SKM-1 (cell line): Measurements from ENCODE around the gene RASGEF1C.

ENCODE experiments used
- DNase-seq: peaks from one replicate; lab custom pipeline; 2025; ENCODE audit not compliant: unreplicated experiment; lab: John Stamatoyannopoulos, UW

Gene RASGEF1C

GRCh38 chr5:180060192-180060591 lies 148.8 kb downstream of the RASGEF1C start:
- no peak for DNase-seq

DNA sequence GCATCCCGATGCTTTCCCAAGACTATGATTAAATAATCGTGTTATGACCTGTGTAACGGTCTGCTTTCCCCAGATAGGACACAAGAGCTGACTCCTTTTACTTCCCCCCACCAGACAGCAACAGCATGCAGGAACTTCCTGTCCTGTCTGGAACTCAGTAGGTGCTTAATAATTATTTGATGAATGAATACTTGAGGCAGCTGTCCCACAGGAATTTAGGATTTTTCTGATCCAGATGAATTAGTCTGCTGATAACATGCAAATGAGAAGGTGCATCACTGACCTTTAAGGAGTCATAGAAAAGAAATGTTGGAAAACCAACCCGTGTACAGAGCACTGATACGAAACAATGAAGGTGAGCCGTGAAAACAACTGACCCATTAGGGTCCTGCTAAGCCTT lies 149.7 kb downstream of the RASGEF1C start:
- no peak for DNase-seq

DNA sequence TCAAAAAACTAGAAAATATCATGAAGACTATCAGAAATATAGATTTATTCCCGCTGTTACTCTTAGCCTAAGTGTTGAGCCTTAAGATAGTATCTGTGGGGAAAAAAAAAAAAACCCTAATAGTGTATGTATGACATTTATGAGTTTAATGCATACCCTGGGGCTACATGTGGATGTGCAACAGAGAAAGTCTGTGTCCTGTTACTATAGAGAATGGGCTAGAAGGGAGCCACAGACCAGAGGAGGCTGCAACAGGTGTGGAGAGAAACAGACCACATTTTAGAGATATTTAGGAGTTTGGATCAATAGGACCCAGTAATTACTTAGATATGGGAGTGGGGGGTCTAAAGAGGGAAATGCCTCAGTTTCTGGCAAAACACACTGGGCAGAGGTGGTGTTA lies 152.9 kb downstream of the RASGEF1C start:
- no peak for DNase-seq

GRCh38 chr5:180054226-180054625 lies 154.8 kb downstream of the RASGEF1C start:
- DNase-seq = no peak

GRCh38 chr5:180053061-180053602 lies 155.9 kb downstream of the RASGEF1C start:
- DNase-seq = no peak

DNA sequence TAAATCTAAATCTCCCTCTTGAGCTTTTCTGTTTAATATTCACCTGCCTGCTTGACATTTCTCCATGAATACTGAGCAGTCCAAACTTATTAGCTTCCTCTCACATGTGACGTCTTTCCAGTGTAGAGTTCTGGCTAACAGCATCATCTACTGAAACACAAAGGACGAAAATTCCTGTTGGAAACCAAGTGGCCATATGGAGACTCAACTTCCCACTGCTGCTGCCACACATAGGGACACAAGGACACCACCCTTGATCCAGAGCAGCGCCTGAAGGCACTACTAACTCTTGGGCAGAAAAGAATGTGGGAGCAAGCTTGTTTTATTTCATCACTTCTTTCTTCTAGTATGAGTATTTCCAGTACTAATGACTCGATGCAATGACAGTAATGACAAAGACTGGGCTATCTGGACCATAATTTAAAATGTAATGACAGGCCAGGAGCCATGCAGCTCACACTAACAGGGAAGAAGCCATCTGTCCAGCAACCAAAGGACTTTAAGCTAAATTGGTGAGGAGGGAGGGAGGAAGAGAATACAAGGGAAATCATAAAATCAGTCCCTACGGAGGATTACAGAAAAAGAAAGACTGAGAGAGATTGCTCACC lies 156.7 kb downstream of the RASGEF1C start:
- no peak for DNase-seq
